Vagina (tissue), 2 donors: ENCODE results near the gene HDAC7. TPM values are rescaled to one million over a fixed set of nuclear protein-coding genes. Genes with fewer than 3 reads are reported as not detected.

Source experiments
- DNase-seq, 2 donors: peaks; one replicate each; pipeline ENCODE4 v3.0.0-alpha.2; 2017; ENCODE audit errors: extremely low spot score in 2 of 2
- H3K27ac ChIP-seq: fragments of 200-600 bp; sonication (generic); one replicate; pipeline ENCODE4 v1.5.1; 2019
- H3K27me3 ChIP-seq: fragments of 200-600 bp; sonication (generic); one replicate; pipeline ENCODE4 v1.5.1; 2019
- H3K36me3 ChIP-seq, 2 donors: fragments of 200-600 bp; sonication (generic); one replicate each; pipeline ENCODE4 v1.5.1; 2017 to 2019
- H3K4me1 ChIP-seq: fragments of 200-600 bp; sonication (generic); one replicate; pipeline ENCODE4 v1.5.1; 2019
- H3K4me3 ChIP-seq, 2 donors: fragments of 200-600 bp; sonication (generic); 1 replicate in 1 of 2; 2 replicates in 1 of 2; pipeline ENCODE4 v1.5.1; 2016 to 2019
- H3K9me3 ChIP-seq: fragments of 200-600 bp; sonication (generic); one replicate; pipeline ENCODE4 v1.5.1; 2019
- CTCF ChIP-seq, 3 experiments: fragments of 450-650 bp in 2 of 3; fragments of 200-600 bp in 1 of 3; sonication (generic) in 1 of 3; IDR thresholded peaks; one replicate each; pipeline ENCODE4 v1.5.1; 2017 to 2019; ENCODE audit warnings: antibody characterized with exemption in 3 of 3, mild to moderate bottlenecking in 2 of 3, moderate library complexity in 2 of 3
- POLR2A ChIP-seq, 2 donors: fragments of 450-650 bp; IDR thresholded peaks; one replicate each; pipeline ENCODE4 v1.6.1; 2017; ENCODE audit warnings: antibody characterized with exemption in 2 of 2, mild to moderate bottlenecking in 2 of 2, moderate library complexity in 2 of 2
- POLR2AphosphoS5 ChIP-seq, 2 donors: sonication (generic); formaldehyde crosslinking; IDR thresholded peaks; one replicate each; pipeline ENCODE4 v1.9.0; 2017; ENCODE audit warnings: antibody characterized with exemption in 2 of 2, mild to moderate bottlenecking in 2 of 2, low read depth in 1 of 2; ENCODE audit not compliant: insufficient read depth in 1 of 2
- intact Hi-C: fragments of 100-400 bp; cut with DNase I; formaldehyde crosslinking; loops from one replicate; pipeline ENCODE4 v1.15.1; 2023
- total RNA-seq: library from RNA; depleted of rRNA; stranded (reverse); fragments of >200 nt; gene quantifications from one replicate; pipeline ENCODE4 v1.2.3, GENCODE V29; 2016

The HDAC7 gene
- total RNA-seq, 1 donor from 2014 or later: 67.0 TPM

- Histone ChIP-seq H3K36me3 (no peaks in the 10 kb centered on the region), H3K4me3 (no peak overlapping the region), H3K4me1 (peaks cover 8% of the 10 kb centered on the region), H3K9me3 (no peaks in the 10 kb centered on the region), H3K27ac (no peak overlapping the region), H3K27me3 (no peaks in the 10 kb centered on the region)
- no peak for DNase-seq
- TF ChIP-seq CTCF (IDR thresholded peaks at IDR 0.05) (peak; percentile 85 to 97 (median 95)), POLR2AphosphoS5 (IDR thresholded peaks at IDR 0.05; ENCODE audit: insufficient read depth in 1 of 2, low read depth in 1 of 2) (peak in 1 of 2 donors; percentile 44), POLR2A (IDR thresholded peaks at IDR 0.05) (no peak)
- intact Hi-C loops: loop anchor here (2.0 to 10.0 kb wide), 3 partner anchors 35 to 123 kb away; no protein-coding TSS in a partner anchor
These were observed 17.8 kb upstream of the HDAC7 start for GRCh38 chr12:47837190-47838171.

GRCh38 chr12:47835831-47836155, 16.1 kb upstream of the HDAC7 start:
- H3K4me1 ChIP-seq: peaks cover 8% of the 10 kb centered on the region
- no peak for DNase-seq
- H3K9me3 ChIP-seq: no peaks in the 10 kb centered on the region
- TF ChIP-seq POLR2A (IDR thresholded peaks at IDR 0.05) (no peak), POLR2AphosphoS5 (IDR thresholded peaks at IDR 0.05; ENCODE audit: insufficient read depth in 1 of 2, low read depth in 1 of 2) (no peak), CTCF (IDR thresholded peaks at IDR 0.05) (no peak)
- no peaks in the 10 kb centered on the region for H3K27me3 ChIP-seq
- intact Hi-C loops: loop anchor here (2.0 to 10.0 kb wide), 3 partner anchors 33 to 121 kb away; no protein-coding TSS in a partner anchor
- no peak overlapping the region for H3K4me3 ChIP-seq
- H3K36me3 ChIP-seq: no peaks in the 10 kb centered on the region
- H3K27ac ChIP-seq: no peak overlapping the region

GRCh38 chr12:47835006-47835830, 15.5 kb upstream of the HDAC7 start:
- no peak overlapping the region for H3K4me3 ChIP-seq
- H3K27ac ChIP-seq: no peak overlapping the region
- DNase-seq: no peak
- TF ChIP-seq POLR2AphosphoS5 (IDR thresholded peaks at IDR 0.05; ENCODE audit: insufficient read depth in 1 of 2, low read depth in 1 of 2): no peak
- no peak for TF ChIP-seq CTCF (IDR thresholded peaks at IDR 0.05)
- no peak for TF ChIP-seq POLR2A (IDR thresholded peaks at IDR 0.05)
- no peaks in the 10 kb centered on the region for H3K27me3 ChIP-seq
- H3K4me1 ChIP-seq: peaks cover 8% of the 10 kb centered on the region
- intact Hi-C loops: loop anchor here (5.0 to 10.0 kb wide), 2 partner anchors 33 to 120 kb away; no protein-coding TSS in a partner anchor
- H3K9me3 ChIP-seq: no peaks in the 10 kb centered on the region
- H3K36me3 ChIP-seq: no peaks in the 10 kb centered on the region

GRCh38 chr12:47834199-47834903, 14.6 kb upstream of the HDAC7 start:
- Histone ChIP-seq H3K27me3 (no peaks in the 10 kb centered on the region), H3K4me1 (peaks cover 17% of the 10 kb centered on the region), H3K9me3 (no peaks in the 10 kb centered on the region), H3K4me3 (no peak overlapping the region), H3K36me3 (no peaks in the 10 kb centered on the region), H3K27ac (no peak overlapping the region)
- intact Hi-C loops: loop anchor here (10.0 kb wide), 1 partner anchor 120 kb away; no protein-coding TSS in a partner anchor
- TF ChIP-seq POLR2AphosphoS5 (IDR thresholded peaks at IDR 0.05; ENCODE audit: insufficient read depth in 1 of 2, low read depth in 1 of 2) (no peak), CTCF (IDR thresholded peaks at IDR 0.05) (no peak)
- no peak for DNase-seq
